Thyroid gland (tissue), 4 donors: Measurements from ENCODE around the gene LXN. TPM values are rescaled to one million over a fixed set of nuclear protein-coding genes. Genes with fewer than 3 reads are reported as not detected.
"Not testable (repeated sequence)": the region's sequence is repeated elsewhere in the genome, so short reads cannot be mapped to it uniquely, and the experiment has no call there.

Experiments used
- DNase-seq, 2 donors: peaks; one replicate each; pipeline ENCODE4 v3.0.0-alpha.2; 2019
- H3K27ac ChIP-seq, 3 donors: fragments of 200-600 bp; sonication (generic); 1 replicate in 2 of 3; 2 replicates in 1 of 3; pipeline ENCODE4 v1.5.1; 2016 to 2019; ENCODE audit warnings: mild to moderate bottlenecking in 1 of 3, moderate library complexity in 1 of 3
- H3K27me3 ChIP-seq: fragments of 200-600 bp; sonication (generic); one replicate; pipeline ENCODE4 v1.5.1; 2019
- H3K36me3 ChIP-seq, 2 donors: fragments of 200-600 bp; sonication (generic); one replicate each; pipeline ENCODE4 v1.5.1; 2016 to 2019
- H3K4me1 ChIP-seq, 2 donors: fragments of 200-600 bp; sonication (generic); one replicate each; pipeline ENCODE4 v1.5.1; 2017 to 2019
- H3K4me3 ChIP-seq, 3 donors: fragments of 200-600 bp; sonication (generic); replicated peaks in 1 of 3; 1 replicate in 2 of 3; 2 replicates in 1 of 3; pipeline ENCODE4 v1.5.1; 2016; ENCODE audit warnings: mild to moderate bottlenecking in 1 of 3
- H3K9me3 ChIP-seq: fragments of 200-600 bp; sonication (generic); one replicate; pipeline ENCODE4 v1.5.1; 2017
- CTCF ChIP-seq, 6 experiments: fragments of 200-600 bp in 3 of 6; fragments of 450-650 bp in 3 of 6; sonication (generic) in 3 of 6; IDR thresholded peaks; one replicate each; pipeline ENCODE4 v1.5.1; 2016 to 2019; ENCODE audit warnings: antibody characterized with exemption in 6 of 6, mild to moderate bottlenecking in 2 of 6, inconsistent platforms in 1 of 6, moderate library complexity in 1 of 6
- POLR2A ChIP-seq, 2 donors: fragments of 450-650 bp; IDR thresholded peaks; one replicate each; pipeline ENCODE4 v1.6.1; 2017; ENCODE audit warnings: antibody characterized with exemption in 2 of 2, mild to moderate bottlenecking in 2 of 2, moderate library complexity in 1 of 2
- WGBS, 2 donors: methylation state at CpG; one replicate each; pipeline ENCODE4 v1.1.5; 2017; 5-methylcytosine and 5-hydroxymethylcytosine counted together
- intact Hi-C: fragments of 100-400 bp; cut with DNase I; formaldehyde crosslinking; loops from one replicate; pipeline ENCODE4 v1.15.1; 2023
- total RNA-seq, 4 donors: library from RNA; depleted of rRNA; stranded (reverse); fragments of >200 nt; gene quantifications; one replicate each; pipeline ENCODE4 v1.2.3, GENCODE V29; 2016

Gene LXN
- total RNA-seq, 4 donors from 2014 or later = 16.8 to 42.3 (median 22.7) TPM

- intact Hi-C loops = no loop called here
- TF ChIP-seq POLR2A (IDR thresholded peaks at IDR 0.05) = no peak
- TF ChIP-seq CTCF (IDR thresholded peaks at IDR 0.05) = no peak
- Histone ChIP-seq H3K4me3 (no peak overlapping the region), H3K27ac (no peak overlapping the region), H3K9me3 (no peaks in the 10 kb centered on the region), H3K36me3 (no peaks in the 10 kb centered on the region), H3K27me3 (no peaks in the 10 kb centered on the region), H3K4me1 (no peaks in the 10 kb centered on the region)
- WGBS, 2 donors = 85 to 90% methylated on average over 4 of the region's 4 CpGs
- DNase-seq = no peak
Measured at GRCh38 chr3:158702815-158703481, 30.5 kb upstream of the LXN start.

- intact Hi-C loops = no loop called here
- DNase-seq = no peak
- no peaks in the 10 kb centered on the region for H3K9me3 ChIP-seq
- TF ChIP-seq CTCF (IDR thresholded peaks at IDR 0.05) (no peak), POLR2A (IDR thresholded peaks at IDR 0.05) (no peak)
- no peaks in the 10 kb centered on the region for H3K4me1 ChIP-seq
- 81 to 85% methylated on average over 4 of the region's 4 CpGs for WGBS, 2 donors
- no peaks in the 10 kb centered on the region for H3K36me3 ChIP-seq
- no peak overlapping the region for H3K4me3 ChIP-seq
- H3K27me3 ChIP-seq = no peaks in the 10 kb centered on the region
- no peak overlapping the region for H3K27ac ChIP-seq
Measured at GRCh38 chr3:158701420-158702065, 29.1 kb upstream of the LXN start.

- Histone ChIP-seq H3K27ac (no peak overlapping the region), H3K27me3 (no peaks in the 10 kb centered on the region), H3K4me1 (no peaks in the 10 kb centered on the region), H3K36me3 (no peaks in the 10 kb centered on the region), H3K4me3 (no peak overlapping the region), H3K9me3 (no peaks in the 10 kb centered on the region)
- TF ChIP-seq POLR2A (IDR thresholded peaks at IDR 0.05) (no peak), CTCF (IDR thresholded peaks at IDR 0.05) (no peak)
- no peak for DNase-seq
- intact Hi-C loops = no loop called here
Measured at GRCh38 chr3:158700559-158700958, 28.1 kb upstream of the LXN start.

- no peak for TF ChIP-seq CTCF (IDR thresholded peaks at IDR 0.05)
- no peak for TF ChIP-seq POLR2A (IDR thresholded peaks at IDR 0.05)
- WGBS, 2 donors = 73 to 76% methylated on average over 2 of the region's 2 CpGs
- H3K27ac ChIP-seq = no peak overlapping the region
- H3K9me3 ChIP-seq = no peaks in the 10 kb centered on the region
- no peak overlapping the region for H3K4me3 ChIP-seq
- peaks cover under 1 to 4% of the 10 kb centered on the region in 2 donors for H3K36me3 ChIP-seq
- no peaks in the 10 kb centered on the region for H3K4me1 ChIP-seq
- intact Hi-C loops = no loop called here
- H3K27me3 ChIP-seq = no peaks in the 10 kb centered on the region
- DNase-seq = no peak
Measured at GRCh38 chr3:158696618-158697017, 24.2 kb upstream of the LXN start.

- intact Hi-C loops, H3K9me3 ChIP-seq, H3K27me3 ChIP-seq, H3K36me3 ChIP-seq, H3K4me3 ChIP-seq, DNase-seq, H3K4me1 ChIP-seq, H3K27ac ChIP-seq: not testable (repeated sequence)
- 33 to 99% methylated on average over 3 of the region's 3 CpGs for WGBS, 2 donors
Measured at GRCh38 chr3:158693866-158694456, 21.5 kb upstream of the LXN start.
